Lower lobe of right lung (tissue), 2 donors: ENCODE results near the gene RFTN1. TPM values are rescaled to one million over a fixed set of nuclear protein-coding genes. Genes with fewer than 3 reads are reported as not detected.

Source experiments
- ATAC-seq, 2 donors: fragments of 200-7000 bp; cut with Tn5 transposase; one replicate each; pipeline ENCODE4 v1.9.1; 2020 to 2022; ENCODE audit warnings: mild to moderate bottlenecking in 2 of 2, moderate library complexity in 2 of 2
- DNase-seq: peaks from one replicate; pipeline ENCODE4 v3.0.0-alpha.2; 2020
- H3K27ac ChIP-seq: fragments of 200-600 bp; one replicate; pipeline ENCODE4 v1.8.0; 2022
- H3K27me3 ChIP-seq: fragments of 200-600 bp; one replicate; pipeline ENCODE4 v1.8.0; 2022; ENCODE audit warnings: low read depth
- H3K36me3 ChIP-seq: fragments of 200-600 bp; one replicate; pipeline ENCODE4 v1.8.0; 2022; ENCODE audit warnings: mild to moderate bottlenecking
- H3K4me1 ChIP-seq: fragments of 200-600 bp; one replicate; pipeline ENCODE4 v1.8.0; 2022
- H3K4me3 ChIP-seq: fragments of 200-600 bp; one replicate; pipeline ENCODE4 v1.8.0; 2022; ENCODE audit warnings: mild to moderate bottlenecking
- H3K9me3 ChIP-seq: fragments of 200-600 bp; one replicate; pipeline ENCODE4 v1.8.0; 2022
- CTCF ChIP-seq: fragments of 200-600 bp; IDR thresholded peaks from one replicate; pipeline ENCODE4 v1.8.0; 2022; ENCODE audit warnings: antibody characterized with exemption, mild to moderate bottlenecking
- intact Hi-C: fragments of 100-400 bp; cut with DNase I; formaldehyde crosslinking; loops from one replicate; pipeline ENCODE4 v1.11.0; 2022
- total RNA-seq: library from RNA; stranded (reverse); fragmentation: NEBNext Ultra II Directional; extraction: Animal tissue kit (Norgen Biotek cat#: 25700); gene quantifications from one replicate; pipeline ENCODE4 v1.2.1, GENCODE V29; 2021
- donor health status: DM: no; HTN: yes; CAD: no; lungs with severe emphysema.

RFTN1 gene
- total RNA-seq, 1 donor from 2014 or later = 58.2 TPM

GRCh38 chr3:16388850-16389441 is 124.6 kb downstream of the RFTN1 start:
- DNase-seq (no peak), ATAC-seq (no peak)
- no peak for TF ChIP-seq CTCF
- H3K36me3 ChIP-seq = no peaks in the 10 kb centered on the region
- H3K27ac ChIP-seq = peak overlapping the region; percentile 8
- H3K27me3 ChIP-seq = no peaks in the 10 kb centered on the region
- no peak overlapping the region for H3K4me3 ChIP-seq
- no peaks in the 10 kb centered on the region for H3K9me3 ChIP-seq
- H3K4me1 ChIP-seq = peaks cover 11% of the 10 kb centered on the region
- intact Hi-C loops = no loop called here

- Histone ChIP-seq H3K4me1 (peaks cover 7% of the 10 kb centered on the region), H3K4me3 (no peak overlapping the region), H3K27ac (no peak overlapping the region), H3K27me3 (no peaks in the 10 kb centered on the region), H3K36me3 (no peaks in the 10 kb centered on the region), H3K9me3 (no peaks in the 10 kb centered on the region)
- no peak for DNase-seq
- intact Hi-C loops = no loop called here
- ATAC-seq = no peak
- TF ChIP-seq CTCF = no peak
These were observed 126.9 kb downstream of the RFTN1 start for GRCh38 chr3:16386561-16386960.

GRCh38 chr3:16385151-16385550 is 128.3 kb downstream of the RFTN1 start:
- no peak for TF ChIP-seq CTCF
- H3K27ac ChIP-seq = no peak overlapping the region
- no peak for ATAC-seq
- no peaks in the 10 kb centered on the region for H3K27me3 ChIP-seq
- H3K9me3 ChIP-seq = no peaks in the 10 kb centered on the region
- intact Hi-C loops = no loop called here
- H3K4me3 ChIP-seq = no peak overlapping the region
- DNase-seq = no peak
- peaks cover 7% of the 10 kb centered on the region for H3K4me1 ChIP-seq
- H3K36me3 ChIP-seq = no peaks in the 10 kb centered on the region

- H3K4me3 ChIP-seq = no peak overlapping the region
- H3K27ac ChIP-seq = no peak overlapping the region
- no peak for ATAC-seq
- H3K36me3 ChIP-seq = no peaks in the 10 kb centered on the region
- DNase-seq = no peak
- intact Hi-C loops = no loop called here
- no peaks in the 10 kb centered on the region for H3K27me3 ChIP-seq
- TF ChIP-seq CTCF = no peak
- H3K9me3 ChIP-seq = no peaks in the 10 kb centered on the region
- H3K4me1 ChIP-seq = peaks cover 7% of the 10 kb centered on the region
These were observed 129.6 kb downstream of the RFTN1 start for GRCh38 chr3:16383864-16384263.

- H3K4me1 ChIP-seq = no peaks in the 10 kb centered on the region
- H3K27ac ChIP-seq = no peak overlapping the region
- H3K27me3 ChIP-seq = no peaks in the 10 kb centered on the region
- no peaks in the 10 kb centered on the region for H3K9me3 ChIP-seq
- ATAC-seq = no peak
- no peak overlapping the region for H3K4me3 ChIP-seq
- intact Hi-C loops = no loop called here
- no peak for DNase-seq
- no peak for TF ChIP-seq CTCF
- peaks cover 3% of the 10 kb centered on the region for H3K36me3 ChIP-seq
These were observed 130.7 kb downstream of the RFTN1 start for GRCh38 chr3:16382845-16383244.
